K562 (cell line): ENCODE data around the gene HYAL1. TPM values are rescaled to one million over a fixed set of nuclear protein-coding genes. Genes with fewer than 3 reads are reported as not detected.
A peak's percentile ranks its signal among the peaks of the same experiment; 100 is the strongest.

Source experiments
- CBX2 ChIP-seq: fragments of 200-600 bp; sonication (generic); IDR thresholded peaks from one replicate; pipeline ENCODE4 v1.6.1; 2012; ENCODE audit warnings: mild to moderate bottlenecking, low read length, inconsistent platforms; ENCODE audit not compliant: insufficient read depth, poor library complexity, severe bottlenecking
- CTBP1 ChIP-seq: fragments of 450-650 bp; IDR thresholded peaks from 2 replicates; pipeline ENCODE4 v1.6.1; 2016; ENCODE audit warnings: borderline replicate concordance
- ESRRA ChIP-seq: fragments of 450-650 bp; IDR thresholded peaks from 2 replicates; pipeline ENCODE4 v1.6.1; 2014; ENCODE audit warnings: low read depth, mild to moderate bottlenecking, moderate library complexity, borderline replicate concordance
- HMGN3 ChIP-seq: IDR thresholded peaks from 2 replicates; pipeline ENCODE4 v1.6.1; 2011; ENCODE audit warnings: borderline replicate concordance, low read depth, mild to moderate bottlenecking, mixed read lengths, low read length; ENCODE audit not compliant: insufficient read length; ENCODE audit errors: extremely low read depth
- IRF1 ChIP-seq: sonication (generic); formaldehyde crosslinking; IDR thresholded peaks from 2 replicates; pipeline ENCODE4 v1.8.0; 2022; ENCODE audit warnings: missing genetic modification reagents, mild to moderate bottlenecking, borderline replicate concordance
- MED1 ChIP-seq: sonication (generic); formaldehyde crosslinking; IDR thresholded peaks from 2 replicates; pipeline ENCODE4 v1.8.1; 2023; ENCODE audit warnings: missing genetic modification reagents, borderline replicate concordance
- MLX ChIP-seq, 2 experiments: fragments of 450-650 bp in 1 of 2; sonication (generic) in 1 of 2; formaldehyde crosslinking; conservative IDR thresholded peaks; 2 replicates each; pipeline versions ENCODE4 v1.4.0 to v1.8.1; 2020 to 2022; ENCODE audit warnings: mild to moderate bottlenecking in 1 of 2, missing genetic modification reagents in 1 of 2
- MYC ChIP-seq, 2 experiments: fragments of 250-450 bp in 1 of 2; sonication (Bioruptor Pico) in 1 of 2; IDR thresholded peaks; 2 replicates each; pipeline versions ENCODE4 v1.5.1 to v1.6.1; 2012 to 2021; ENCODE audit warnings: low read depth in 2 of 2, borderline replicate concordance in 1 of 2, improper control_type of control experiment in 1 of 2, low read length in 1 of 2, mild to moderate bottlenecking in 1 of 2, moderate library complexity in 1 of 2
- MYNN ChIP-seq, 2 experiments: sonication (generic); formaldehyde crosslinking in 1 of 2; IDR thresholded peaks; 2 replicates each; pipeline versions ENCODE4 v1.5.0 to v1.6.1; 2016 to 2020; ENCODE audit warnings: antibody characterized with exemption in 1 of 2, missing genetic modification reagents in 1 of 2
- POLR2A ChIP-seq: fragments of 450-650 bp; conservative IDR thresholded peaks from 2 replicates; pipeline ENCODE4 v1.6.1; 2016
- POLR2AphosphoS2 ChIP-seq: IDR thresholded peaks from 2 replicates; pipeline ENCODE4 v1.6.1; 2012; ENCODE audit warnings: low read length, improper control_type of control experiment
- SMARCB1 ChIP-seq: IDR thresholded peaks from 2 replicates; pipeline ENCODE4 v1.6.1; 2011; ENCODE audit warnings: improper control_type of control experiment, low read depth; ENCODE audit not compliant: insufficient read length
- TEAD1 ChIP-seq, 2 experiments: fragments of 450-650 bp in 1 of 2; sonication (generic) in 1 of 2; formaldehyde crosslinking; IDR thresholded peaks; 2 replicates each; pipeline versions ENCODE4 v1.4.0 to v1.8.0; 2020 to 2022; ENCODE audit warnings: mild to moderate bottlenecking in 2 of 2, missing genetic modification reagents in 1 of 2
- TRIM28 ChIP-seq: fragments of 450-650 bp; IDR thresholded peaks from 2 replicates; pipeline ENCODE4 v1.6.1; 2017
- ZNF3 ChIP-seq: fragments of 250-450 bp; sonication (Bioruptor Pico); IDR thresholded peaks from 2 replicates; pipeline ENCODE4 v1.5.0; 2021; ENCODE audit warnings: mild to moderate bottlenecking, moderate library complexity
- ZNF740 ChIP-seq, 3 experiments: fragments of 200-800 bp in 1 of 3; sonication (Bioruptor generic) in 1 of 3; sonication (generic) in 1 of 3; formaldehyde crosslinking in 1 of 3; IDR thresholded peaks; 2 replicates each; pipeline versions ENCODE4 v1.6.1 to v1.8.0; 2016 to 2022; ENCODE audit warnings: mild to moderate bottlenecking in 2 of 3, missing compliant biosample characterization in 2 of 3, missing genetic modification characterization in 2 of 3, missing genetic modification reagents in 1 of 3
- polyA plus RNA-seq, 8 experiments: library from polyadenylated mRNA; depleted of rRNA in 4 of 8; stranded (reverse) in 5 of 8; unstranded in 3 of 8; fragments of >200 nt; fragmentation: Nextera tagmentation in 2 of 8; fragmentation: Illumina TruSeq in 1 of 8; extraction: Ambion mirVana in 2 of 8; extraction: Trizol in 1 of 8; gene quantifications; 2 replicates each; pipeline versions ENCODE4 v1.2.1 to v1.2.3, GENCODE V29; 2011 to 2014; ENCODE audit warnings: inconsistent platforms in 1 of 8, missing spikeins in 1 of 8
- total RNA-seq, 7 experiments: library from RNA; depleted of rRNA in 6 of 7; stranded (reverse); fragments of >200 nt in 6 of 7; fragmentation: Illumina TruSeq in 2 of 7; extraction: Trizol in 2 of 7; gene quantifications; 2 replicates each; pipeline versions ENCODE4 v1.2.1 to v1.2.3, GENCODE V29; 2011 to 2021; ENCODE audit warnings: low replicate concordance in 1 of 7
- TF ChIP-seq, protein P1 (sequence below): sonication (generic); formaldehyde crosslinking; IDR thresholded peaks from 2 replicates; pipeline ENCODE4 v1.8.0; 2022; ENCODE audit warnings: mild to moderate bottlenecking, missing genetic modification reagents
- TF ChIP-seq, protein P2 (sequence below): fragments of 250-450 bp; sonication (Bioruptor Pico); IDR thresholded peaks from 2 replicates; pipeline ENCODE4 v1.4.0; 2020; ENCODE audit warnings: mild to moderate bottlenecking, moderate library complexity, borderline replicate concordance

The HYAL1 gene
- total and polyA plus RNA-seq, 9 of the 15 experiments (the other 6 are each of a cell fraction or from before 2014, with no cell fraction given) = 1.4 to 8.5 (median 4.7) TPM

DNA sequence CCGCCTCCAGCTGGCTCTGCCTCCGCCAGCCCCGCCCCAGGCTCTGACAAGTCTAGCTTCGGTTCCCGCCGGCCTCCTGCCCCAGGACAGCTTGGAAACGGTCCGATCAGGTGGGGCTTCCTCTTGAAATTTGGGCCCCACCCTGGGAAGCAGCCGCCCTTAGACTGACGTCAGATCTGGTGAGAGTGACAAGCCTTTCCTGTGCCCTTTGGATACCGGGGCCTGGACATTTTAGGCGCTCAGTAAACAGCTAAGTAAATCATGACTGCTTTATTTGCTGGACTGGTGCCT is 3.8 kb downstream of the HYAL1 start (continued):
- TF ChIP-seq, protein P1, sequence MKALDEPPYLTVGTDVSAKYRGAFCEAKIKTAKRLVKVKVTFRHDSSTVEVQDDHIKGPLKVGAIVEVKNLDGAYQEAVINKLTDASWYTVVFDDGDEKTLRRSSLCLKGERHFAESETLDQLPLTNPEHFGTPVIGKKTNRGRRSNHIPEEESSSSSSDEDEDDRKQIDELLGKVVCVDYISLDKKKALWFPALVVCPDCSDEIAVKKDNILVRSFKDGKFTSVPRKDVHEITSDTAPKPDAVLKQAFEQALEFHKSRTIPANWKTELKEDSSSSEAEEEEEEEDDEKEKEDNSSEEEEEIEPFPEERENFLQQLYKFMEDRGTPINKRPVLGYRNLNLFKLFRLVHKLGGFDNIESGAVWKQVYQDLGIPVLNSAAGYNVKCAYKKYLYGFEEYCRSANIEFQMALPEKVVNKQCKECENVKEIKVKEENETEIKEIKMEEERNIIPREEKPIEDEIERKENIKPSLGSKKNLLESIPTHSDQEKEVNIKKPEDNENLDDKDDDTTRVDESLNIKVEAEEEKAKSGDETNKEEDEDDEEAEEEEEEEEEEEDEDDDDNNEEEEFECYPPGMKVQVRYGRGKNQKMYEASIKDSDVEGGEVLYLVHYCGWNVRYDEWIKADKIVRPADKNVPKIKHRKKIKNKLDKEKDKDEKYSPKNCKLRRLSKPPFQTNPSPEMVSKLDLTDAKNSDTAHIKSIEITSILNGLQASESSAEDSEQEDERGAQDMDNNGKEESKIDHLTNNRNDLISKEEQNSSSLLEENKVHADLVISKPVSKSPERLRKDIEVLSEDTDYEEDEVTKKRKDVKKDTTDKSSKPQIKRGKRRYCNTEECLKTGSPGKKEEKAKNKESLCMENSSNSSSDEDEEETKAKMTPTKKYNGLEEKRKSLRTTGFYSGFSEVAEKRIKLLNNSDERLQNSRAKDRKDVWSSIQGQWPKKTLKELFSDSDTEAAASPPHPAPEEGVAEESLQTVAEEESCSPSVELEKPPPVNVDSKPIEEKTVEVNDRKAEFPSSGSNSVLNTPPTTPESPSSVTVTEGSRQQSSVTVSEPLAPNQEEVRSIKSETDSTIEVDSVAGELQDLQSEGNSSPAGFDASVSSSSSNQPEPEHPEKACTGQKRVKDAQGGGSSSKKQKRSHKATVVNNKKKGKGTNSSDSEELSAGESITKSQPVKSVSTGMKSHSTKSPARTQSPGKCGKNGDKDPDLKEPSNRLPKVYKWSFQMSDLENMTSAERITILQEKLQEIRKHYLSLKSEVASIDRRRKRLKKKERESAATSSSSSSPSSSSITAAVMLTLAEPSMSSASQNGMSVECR (CRISPR knock-in tag) = no peak
- TF ChIP-seq ZNF740 (CRISPR knock-in tag; IDR thresholded peaks at IDR 0.05) (no peak), ZNF740 (tag; IDR thresholded peaks at IDR 0.05) (no peak), ESRRA (peak; percentile 20; the same call in 1 of the 2 replicates), MED1 (CRISPR knock-in tag) (no peak), ZNF3 (no peak), MLX (CRISPR knock-in tag; conservative IDR thresholded peaks at IDR 0.05) (no peak), TRIM28 (no peak), MYC (IDR thresholded peaks at IDR 0.05; ENCODE audit: low read depth, low read length) (0 out of 2 replicates have a peak, but pooled peaks have one; percentile 5), MYC (CRISPR knock-in tag; IDR thresholded peaks at IDR 0.05; ENCODE audit: borderline replicate concordance, low read depth) (no peak), MYNN (IDR thresholded peaks at IDR 0.05) (no peak; the same call in 1 of the 2 replicates), MYNN (CRISPR knock-in tag; IDR thresholded peaks at IDR 0.05) (no peak), HMGN3 (no peak), IRF1 (CRISPR knock-in tag) (no peak), SMARCB1 (no peak), CBX2 (no peak), CTBP1 (no peak), POLR2AphosphoS2 (peak; percentile 21; the same call in 1 of the 2 replicates), TEAD1 (CRISPR knock-in tag; IDR thresholded peaks at IDR 0.05) (no peak), POLR2A (no peak)
- TF ChIP-seq, protein P2, sequence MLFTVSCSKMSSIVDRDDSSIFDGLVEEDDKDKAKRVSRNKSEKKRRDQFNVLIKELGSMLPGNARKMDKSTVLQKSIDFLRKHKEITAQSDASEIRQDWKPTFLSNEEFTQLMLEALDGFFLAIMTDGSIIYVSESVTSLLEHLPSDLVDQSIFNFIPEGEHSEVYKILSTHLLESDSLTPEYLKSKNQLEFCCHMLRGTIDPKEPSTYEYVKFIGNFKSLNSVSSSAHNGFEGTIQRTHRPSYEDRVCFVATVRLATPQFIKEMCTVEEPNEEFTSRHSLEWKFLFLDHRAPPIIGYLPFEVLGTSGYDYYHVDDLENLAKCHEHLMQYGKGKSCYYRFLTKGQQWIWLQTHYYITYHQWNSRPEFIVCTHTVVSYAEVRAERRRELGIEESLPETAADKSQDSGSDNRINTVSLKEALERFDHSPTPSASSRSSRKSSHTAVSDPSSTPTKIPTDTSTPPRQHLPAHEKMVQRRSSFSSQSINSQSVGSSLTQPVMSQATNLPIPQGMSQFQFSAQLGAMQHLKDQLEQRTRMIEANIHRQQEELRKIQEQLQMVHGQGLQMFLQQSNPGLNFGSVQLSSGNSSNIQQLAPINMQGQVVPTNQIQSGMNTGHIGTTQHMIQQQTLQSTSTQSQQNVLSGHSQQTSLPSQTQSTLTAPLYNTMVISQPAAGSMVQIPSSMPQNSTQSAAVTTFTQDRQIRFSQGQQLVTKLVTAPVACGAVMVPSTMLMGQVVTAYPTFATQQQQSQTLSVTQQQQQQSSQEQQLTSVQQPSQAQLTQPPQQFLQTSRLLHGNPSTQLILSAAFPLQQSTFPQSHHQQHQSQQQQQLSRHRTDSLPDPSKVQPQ (CRISPR knock-in tag) = no peak
